GM06990 (cell line): Measurements from ENCODE around the gene KLK14.

ENCODE experiments used
- DNase-seq: peaks from one replicate; pipeline ENCODE4 v3.0.0-alpha.2; 2011; ENCODE audit not compliant: insufficient read length; ENCODE audit errors: extremely low read depth
- H3K27me3 ChIP-seq: replicated peaks from 2 replicates; pipeline ENCODE4 v1.6.0; 2011; ENCODE audit warnings: low read length; ENCODE audit not compliant: control insufficient read depth, insufficient read depth
- H3K36me3 ChIP-seq: 2 replicates; pipeline ENCODE4 v1.5.1; 2011; ENCODE audit warnings: low read length; ENCODE audit not compliant: control insufficient read depth, insufficient read depth
- H3K4me3 ChIP-seq: replicated peaks from 2 replicates; pipeline ENCODE4 v1.5.1; 2011; ENCODE audit warnings: low read depth, mild to moderate bottlenecking, control low read depth, low read length
- TF ChIP-seq, protein P1 (sequence below): IDR thresholded peaks from 2 replicates; pipeline ENCODE4 v1.5.1; 2011; ENCODE audit warnings: low read length, control low read depth, mild to moderate bottlenecking, inconsistent platforms; ENCODE audit not compliant: insufficient read depth, poor library complexity, severe bottlenecking

KLK14 gene

DNA sequence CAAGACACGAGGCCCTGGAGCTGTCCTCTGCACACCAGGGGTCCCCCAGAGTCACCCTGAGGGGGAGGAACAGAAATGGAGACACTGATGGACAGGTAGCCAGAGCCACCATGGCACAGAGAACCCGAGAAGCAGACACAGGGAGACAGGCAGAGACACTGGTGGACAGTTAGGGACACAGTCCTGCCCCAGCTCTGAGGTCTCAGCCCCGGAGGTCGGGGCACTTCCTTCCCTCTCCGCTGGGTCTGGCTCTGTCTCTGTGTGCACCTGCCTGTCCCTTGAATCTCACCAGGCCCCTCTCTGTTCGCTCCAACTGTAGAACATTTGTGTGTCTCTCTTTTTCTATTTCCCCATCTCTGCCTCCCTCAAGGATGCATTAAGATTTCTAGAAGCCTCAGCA lies 4.6 kb downstream of the KLK14 start:
- Histone ChIP-seq H3K4me3 (no peak overlapping the region), H3K27me3 (no peaks in the 10 kb centered on the region; the same call in 1 of the 2 replicates), H3K36me3 (no peaks in the 10 kb centered on the region)
- no peak for DNase-seq
- TF ChIP-seq, protein P1, sequence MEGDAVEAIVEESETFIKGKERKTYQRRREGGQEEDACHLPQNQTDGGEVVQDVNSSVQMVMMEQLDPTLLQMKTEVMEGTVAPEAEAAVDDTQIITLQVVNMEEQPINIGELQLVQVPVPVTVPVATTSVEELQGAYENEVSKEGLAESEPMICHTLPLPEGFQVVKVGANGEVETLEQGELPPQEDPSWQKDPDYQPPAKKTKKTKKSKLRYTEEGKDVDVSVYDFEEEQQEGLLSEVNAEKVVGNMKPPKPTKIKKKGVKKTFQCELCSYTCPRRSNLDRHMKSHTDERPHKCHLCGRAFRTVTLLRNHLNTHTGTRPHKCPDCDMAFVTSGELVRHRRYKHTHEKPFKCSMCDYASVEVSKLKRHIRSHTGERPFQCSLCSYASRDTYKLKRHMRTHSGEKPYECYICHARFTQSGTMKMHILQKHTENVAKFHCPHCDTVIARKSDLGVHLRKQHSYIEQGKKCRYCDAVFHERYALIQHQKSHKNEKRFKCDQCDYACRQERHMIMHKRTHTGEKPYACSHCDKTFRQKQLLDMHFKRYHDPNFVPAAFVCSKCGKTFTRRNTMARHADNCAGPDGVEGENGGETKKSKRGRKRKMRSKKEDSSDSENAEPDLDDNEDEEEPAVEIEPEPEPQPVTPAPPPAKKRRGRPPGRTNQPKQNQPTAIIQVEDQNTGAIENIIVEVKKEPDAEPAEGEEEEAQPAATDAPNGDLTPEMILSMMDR: no peak

DNA sequence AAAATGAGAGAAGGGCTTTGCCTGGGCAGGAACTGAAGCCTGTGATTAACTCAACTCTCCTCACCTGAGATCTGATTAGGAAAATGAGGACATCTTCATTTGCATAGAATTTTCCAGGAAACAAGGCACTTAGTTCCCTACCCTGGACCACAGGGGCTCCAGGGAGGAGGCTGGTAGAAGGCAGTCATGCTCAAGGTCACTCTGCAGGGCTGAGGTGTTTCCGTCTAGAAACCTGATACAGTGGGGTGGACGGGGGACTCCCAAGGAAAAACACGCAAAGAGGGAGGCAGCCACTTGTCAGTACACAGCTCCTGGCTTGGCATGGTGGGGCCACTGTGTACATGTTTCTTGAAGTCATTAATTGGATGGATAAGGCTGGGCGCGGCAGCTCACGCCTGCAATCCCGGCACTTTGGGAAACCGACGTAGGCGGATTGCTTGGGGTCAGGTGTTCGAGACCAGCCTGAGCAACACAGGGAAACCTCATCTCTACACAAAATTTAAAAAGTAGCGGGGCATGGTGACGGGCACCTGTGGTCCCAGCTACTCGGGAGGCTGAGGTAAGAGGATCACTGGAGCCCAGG lies 6.0 kb downstream of the KLK14 start:
- no peak for DNase-seq
- no peaks in the 10 kb centered on the region; the same call in 1 of the 2 replicates for H3K27me3 ChIP-seq
- TF ChIP-seq, protein P1: no peak
- no peaks in the 10 kb centered on the region for H3K36me3 ChIP-seq
- H3K4me3 ChIP-seq: no peak overlapping the region

DNA sequence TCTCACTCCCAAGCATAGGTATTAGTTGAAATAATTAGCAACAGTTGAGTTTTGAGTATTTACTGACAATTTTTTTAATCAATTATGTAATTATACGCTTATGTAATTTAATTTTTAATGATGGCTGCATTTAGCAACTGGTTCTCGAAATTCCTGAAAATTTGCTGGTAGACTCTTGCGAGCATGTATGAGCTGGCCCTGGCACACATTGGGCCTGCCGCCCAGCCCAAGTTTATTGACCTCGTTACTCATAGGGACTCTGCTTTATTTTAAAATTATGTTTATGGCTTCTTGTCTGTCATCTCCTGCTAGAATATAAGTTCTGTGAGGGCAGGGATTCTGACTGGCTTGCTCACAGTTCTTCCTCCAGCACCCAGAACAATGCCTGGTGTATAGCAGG lies 6.7 kb downstream of the KLK14 start:
- no peak for DNase-seq

DNA sequence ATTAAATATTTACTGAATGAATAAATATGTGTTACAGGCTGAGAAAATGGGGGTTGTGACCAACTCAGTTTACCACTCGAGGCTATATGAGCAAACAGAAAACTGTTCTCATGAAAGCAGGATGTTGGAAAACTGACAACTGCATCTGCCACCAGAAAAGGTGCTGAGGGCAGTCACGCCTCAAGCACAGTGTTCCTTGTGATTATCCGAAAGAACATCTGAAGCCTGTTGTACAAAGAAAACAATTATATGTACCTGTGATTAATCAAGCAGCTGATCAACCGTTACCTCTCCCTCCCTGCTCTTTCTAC lies 11.6 kb downstream of the KLK14 start:
- TF ChIP-seq, protein P1: no peak
- no peak for DNase-seq
- H3K36me3 ChIP-seq: no peaks in the 10 kb centered on the region
- no peaks in the 10 kb centered on the region; the same call in 1 of the 2 replicates for H3K27me3 ChIP-seq
- no peak overlapping the region for H3K4me3 ChIP-seq

More for the DNA sequence above, 6.7 kb downstream of the KLK14 start:
- H3K4me3 ChIP-seq: no peak overlapping the region
- H3K27me3 ChIP-seq: no peaks in the 10 kb centered on the region
- H3K36me3 ChIP-seq: no peaks in the 10 kb centered on the region
- TF ChIP-seq, protein P1: no peak

DNA sequence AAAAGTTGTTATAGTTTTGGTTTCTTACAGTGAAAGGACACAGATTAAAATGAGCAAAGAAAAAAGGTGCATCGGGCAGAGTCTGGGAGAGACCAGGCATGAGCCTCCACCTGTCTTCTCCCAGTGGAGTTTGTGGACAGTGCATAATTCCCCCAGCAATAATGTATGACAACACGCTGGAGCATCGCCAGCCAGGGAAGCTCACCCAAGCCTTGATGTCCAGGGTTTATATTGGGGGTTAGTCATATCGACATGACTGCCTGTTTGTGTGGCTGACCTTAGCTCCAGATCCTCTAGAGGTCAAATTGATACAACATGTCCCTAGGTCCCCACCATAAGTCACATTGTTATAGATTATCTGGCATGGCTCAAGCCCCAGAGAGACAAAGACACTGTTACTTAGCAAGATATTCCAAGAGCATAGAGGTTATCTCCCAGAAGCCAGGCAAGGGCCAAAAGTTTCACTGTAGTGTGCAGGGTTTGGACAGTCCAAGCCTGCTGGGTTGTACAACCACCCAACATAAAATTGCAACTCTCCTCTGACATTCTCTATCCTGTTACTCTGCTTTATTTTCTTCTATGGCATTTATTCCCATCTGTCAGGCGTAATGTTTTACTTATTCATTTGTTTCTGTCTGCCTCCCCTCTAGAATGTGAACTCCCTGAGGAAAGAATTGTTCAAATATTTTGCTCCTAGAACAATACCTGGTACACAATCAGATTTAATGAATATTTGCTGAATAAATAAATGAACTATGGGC lies 12.2 kb downstream of the KLK14 start:
- TF ChIP-seq, protein P1: no peak
- H3K27me3 ChIP-seq: no peaks in the 10 kb centered on the region; the same call in 1 of the 2 replicates
- no peak for DNase-seq

More for the DNA sequence above, 12.2 kb downstream of the KLK14 start:
- Histone ChIP-seq H3K4me3 (no peak overlapping the region), H3K36me3 (no peaks in the 10 kb centered on the region)
